Measurements from ENCODE around the gene JCAD.
A peak's percentile ranks its signal among the peaks of the same experiment; 100 is the strongest.
"Not testable (repeated sequence)": the region's sequence is repeated elsewhere in the genome, so short reads cannot be mapped to it uniquely, and the experiment has no call there.

The JCAD gene

GRCh38 chr10:29981510-29981909, 77.9 kb downstream of the JCAD start:
- Histone ChIP-seq H3K27ac (ENCODE audit: insufficient read depth in 1 of 2, low read depth in 1 of 2, low read length in 2 of 2, poor library complexity in 1 of 2, severe bottlenecking in 2 of 2) (no peak overlapping the region), H3K27me3 (replicated peaks in 2 of 5; ENCODE audit: control insufficient read depth in 4 of 5, insufficient read depth in 5 of 5, low read length in 4 of 5) (no peaks in the 10 kb centered on the region), H3K9me3 (ENCODE audit: control extremely low read depth in 1 of 5, control insufficient read depth in 4 of 5, insufficient read depth in 2 of 5, low read depth in 1 of 5, low read length in 4 of 5) (peaks cover 0 to 15% (median 8%) of the 10 kb centered on the region in 5 experiments), H3K36me3 (ENCODE audit: control insufficient read depth in 4 of 4, insufficient read depth in 4 of 4, low read length in 3 of 4) (no peaks in the 10 kb centered on the region), H3K4me3 (ENCODE audit: control insufficient read depth in 1 of 7, extremely low read depth in 1 of 7, insufficient read depth in 4 of 7, low read depth in 2 of 7, low read length in 6 of 7) (no peak overlapping the region), H3K4me1 (ENCODE audit: control extremely low read depth in 1 of 4, control insufficient read depth in 4 of 4, insufficient read depth in 4 of 4, low read length in 3 of 4) (no peaks in the 10 kb centered on the region)
- WGBS (ENCODE audit: insufficient coverage) = 89% methylated on average over 1 of the region's 3 CpGs
- ChIA-PET POLR2A (no interaction called here), CTCF (interaction anchor here (1.6 kb wide), 1 partner anchor 17 kb away, joined by 4 read pairs; no protein-coding TSS in a partner anchor)
- DNase-seq = no peak

GRCh38 chr10:29980084-29980483, 79.3 kb downstream of the JCAD start:
- Histone ChIP-seq H3K27ac (ENCODE audit: insufficient read depth in 1 of 2, low read depth in 1 of 2, low read length in 2 of 2, poor library complexity in 1 of 2, severe bottlenecking in 2 of 2) (no peak overlapping the region), H3K36me3 (ENCODE audit: control insufficient read depth in 4 of 4, insufficient read depth in 4 of 4, low read length in 3 of 4) (no peaks in the 10 kb centered on the region), H3K9me3 (ENCODE audit: control extremely low read depth in 1 of 5, control insufficient read depth in 4 of 5, insufficient read depth in 2 of 5, low read depth in 1 of 5, low read length in 4 of 5) (peaks cover 0 to 15% (median 8%) of the 10 kb centered on the region in 5 experiments), H3K27me3 (replicated peaks in 2 of 5; ENCODE audit: control insufficient read depth in 4 of 5, insufficient read depth in 5 of 5, low read length in 4 of 5) (no peaks in the 10 kb centered on the region), H3K4me1 (ENCODE audit: control extremely low read depth in 1 of 4, control insufficient read depth in 4 of 4, insufficient read depth in 4 of 4, low read length in 3 of 4) (no peaks in the 10 kb centered on the region), H3K4me3 (ENCODE audit: control insufficient read depth in 1 of 7, extremely low read depth in 1 of 7, insufficient read depth in 4 of 7, low read depth in 2 of 7, low read length in 6 of 7) (no peak overlapping the region)
- peak; percentile 24 to 67 (median 58) for DNase-seq
- ChIA-PET CTCF (interaction anchor here (1.5 kb wide), 1 partner anchor 19 kb away, joined by 5 read pairs; no protein-coding TSS in a partner anchor), POLR2A (no interaction called here)
- no CpG with 5 or more reads among the region's 2 CpGs for WGBS (ENCODE audit: insufficient coverage)

GRCh38 chr10:29979421-29979779, 80.0 kb downstream of the JCAD start:
- H3K36me3 ChIP-seq (ENCODE audit: control insufficient read depth in 4 of 4, insufficient read depth in 4 of 4, low read length in 3 of 4); H3K27me3 ChIP-seq (replicated peaks in 2 of 5; ENCODE audit: control insufficient read depth in 4 of 5, insufficient read depth in 5 of 5, low read length in 4 of 5); H3K4me3 ChIP-seq (ENCODE audit: control insufficient read depth in 1 of 7, extremely low read depth in 1 of 7, insufficient read depth in 4 of 7, low read depth in 2 of 7, low read length in 6 of 7); POLR2A ChIA-PET; H3K27ac ChIP-seq (ENCODE audit: insufficient read depth in 1 of 2, low read depth in 1 of 2, low read length in 2 of 2, poor library complexity in 1 of 2, severe bottlenecking in 2 of 2); H3K4me1 ChIP-seq (ENCODE audit: control extremely low read depth in 1 of 4, control insufficient read depth in 4 of 4, insufficient read depth in 4 of 4, low read length in 3 of 4); DNase-seq: not testable (repeated sequence)
- CTCF ChIA-PET = interaction anchor here (1.5 kb wide), 1 partner anchor 20 kb away, joined by 5 read pairs; no protein-coding TSS in a partner anchor
- peaks cover 2 to 15% (median 11%) of the 10 kb centered on the region in 5 experiments for H3K9me3 ChIP-seq (ENCODE audit: control extremely low read depth in 1 of 5, control insufficient read depth in 4 of 5, insufficient read depth in 2 of 5, low read depth in 1 of 5, low read length in 4 of 5)
- WGBS (ENCODE audit: insufficient coverage) = 100% methylated on average over 1 of the region's 2 CpGs

- CTCF ChIA-PET = interaction anchor here (0.6 to 2.0 kb wide), 4 partner anchors 12 to 132 kb away, joined by 3 to 5 read pairs (median 4); no protein-coding TSS in a partner anchor
- no peaks in the 10 kb centered on the region for H3K27me3 ChIP-seq (replicated peaks in 2 of 5; ENCODE audit: control insufficient read depth in 4 of 5, insufficient read depth in 5 of 5, low read length in 4 of 5)
- no peak overlapping the region for H3K27ac ChIP-seq (ENCODE audit: insufficient read depth in 1 of 2, low read depth in 1 of 2, low read length in 2 of 2, poor library complexity in 1 of 2, severe bottlenecking in 2 of 2)
- POLR2A ChIA-PET = no interaction called here
- WGBS (ENCODE audit: insufficient coverage) = 70% methylated on average over 2 of the region's 4 CpGs
- DNase-seq = no peak
- H3K9me3 ChIP-seq (ENCODE audit: control extremely low read depth in 1 of 5, control insufficient read depth in 4 of 5, insufficient read depth in 2 of 5, low read depth in 1 of 5, low read length in 4 of 5) = peaks cover 0 to 5% (median 2%) of the 10 kb centered on the region in 5 experiments
- no peaks in the 10 kb centered on the region for H3K36me3 ChIP-seq (ENCODE audit: control insufficient read depth in 4 of 4, insufficient read depth in 4 of 4, low read length in 3 of 4)
- H3K4me3 ChIP-seq (ENCODE audit: control insufficient read depth in 1 of 7, extremely low read depth in 1 of 7, insufficient read depth in 4 of 7, low read depth in 2 of 7, low read length in 6 of 7) = no peak overlapping the region
- no peaks in the 10 kb centered on the region for H3K4me1 ChIP-seq (ENCODE audit: control extremely low read depth in 1 of 4, control insufficient read depth in 4 of 4, insufficient read depth in 4 of 4, low read length in 3 of 4)
These were observed 82.2 kb downstream of the JCAD start for GRCh38 chr10:29977171-29977570.

- H3K4me3 ChIP-seq (ENCODE audit: control insufficient read depth in 1 of 7, extremely low read depth in 1 of 7, insufficient read depth in 4 of 7, low read depth in 2 of 7, low read length in 6 of 7) = no peak overlapping the region
- no peak for DNase-seq
- no peak overlapping the region for H3K27ac ChIP-seq (ENCODE audit: insufficient read depth in 1 of 2, low read depth in 1 of 2, low read length in 2 of 2, poor library complexity in 1 of 2, severe bottlenecking in 2 of 2)
- no peaks in the 10 kb centered on the region for H3K4me1 ChIP-seq (ENCODE audit: control extremely low read depth in 1 of 4, control insufficient read depth in 4 of 4, insufficient read depth in 4 of 4, low read length in 3 of 4)
- no peaks in the 10 kb centered on the region for H3K36me3 ChIP-seq (ENCODE audit: control insufficient read depth in 4 of 4, insufficient read depth in 4 of 4, low read length in 3 of 4)
- WGBS (ENCODE audit: insufficient coverage) = 100% methylated on average over 1 of the region's 2 CpGs
- peaks cover 0 to 7% (median 2%) of the 10 kb centered on the region in 5 experiments for H3K9me3 ChIP-seq (ENCODE audit: control extremely low read depth in 1 of 5, control insufficient read depth in 4 of 5, insufficient read depth in 2 of 5, low read depth in 1 of 5, low read length in 4 of 5)
- no peaks in the 10 kb centered on the region for H3K27me3 ChIP-seq (replicated peaks in 2 of 5; ENCODE audit: control insufficient read depth in 4 of 5, insufficient read depth in 5 of 5, low read length in 4 of 5)
- POLR2A ChIA-PET = no interaction called here
- CTCF ChIA-PET = no interaction called here
These were observed 83.3 kb downstream of the JCAD start for GRCh38 chr10:29976134-29976533.

GRCh38 chr10:29974773-29975172, 84.6 kb downstream of the JCAD start:
- Histone ChIP-seq H3K36me3 (ENCODE audit: control insufficient read depth in 4 of 4, insufficient read depth in 4 of 4, low read length in 3 of 4) (no peaks in the 10 kb centered on the region), H3K27me3 (replicated peaks in 2 of 5; ENCODE audit: control insufficient read depth in 4 of 5, insufficient read depth in 5 of 5, low read length in 4 of 5) (no peaks in the 10 kb centered on the region), H3K4me1 (ENCODE audit: control extremely low read depth in 1 of 4, control insufficient read depth in 4 of 4, insufficient read depth in 4 of 4, low read length in 3 of 4) (no peaks in the 10 kb centered on the region), H3K9me3 (ENCODE audit: control extremely low read depth in 1 of 5, control insufficient read depth in 4 of 5, insufficient read depth in 2 of 5, low read depth in 1 of 5, low read length in 4 of 5) (peaks cover 0 to 7% (median 2%) of the 10 kb centered on the region in 5 experiments), H3K27ac (ENCODE audit: insufficient read depth in 1 of 2, low read depth in 1 of 2, low read length in 2 of 2, poor library complexity in 1 of 2, severe bottlenecking in 2 of 2) (no peak overlapping the region), H3K4me3 (ENCODE audit: control insufficient read depth in 1 of 7, extremely low read depth in 1 of 7, insufficient read depth in 4 of 7, low read depth in 2 of 7, low read length in 6 of 7) (no peak overlapping the region)
- ChIA-PET CTCF (interaction anchor here (0.6 kb wide), 1 partner anchor 30 kb away, joined by 5 read pairs; no protein-coding TSS in a partner anchor), POLR2A (no interaction called here)
- no peak for DNase-seq
- 100% methylated on average over 2 of the region's 3 CpGs for WGBS (ENCODE audit: insufficient coverage)

GRCh38 chr10:29973921-29974320, 85.5 kb downstream of the JCAD start:
- 100% methylated on average over 1 of the region's 5 CpGs for WGBS (ENCODE audit: insufficient coverage)
- Histone ChIP-seq H3K4me1 (ENCODE audit: control extremely low read depth in 1 of 4, control insufficient read depth in 4 of 4, insufficient read depth in 4 of 4, low read length in 3 of 4) (peaks cover 0 to under 1% (median 0%) of the 10 kb centered on the region in 4 experiments), H3K27ac (ENCODE audit: insufficient read depth in 1 of 2, low read depth in 1 of 2, low read length in 2 of 2, poor library complexity in 1 of 2, severe bottlenecking in 2 of 2) (no peak overlapping the region), H3K9me3 (ENCODE audit: control extremely low read depth in 1 of 5, control insufficient read depth in 4 of 5, insufficient read depth in 2 of 5, low read depth in 1 of 5, low read length in 4 of 5) (peaks cover 0 to 7% (median 2%) of the 10 kb centered on the region in 5 experiments), H3K4me3 (ENCODE audit: control insufficient read depth in 1 of 7, extremely low read depth in 1 of 7, insufficient read depth in 4 of 7, low read depth in 2 of 7, low read length in 6 of 7) (no peak overlapping the region), H3K27me3 (replicated peaks in 2 of 5; ENCODE audit: control insufficient read depth in 4 of 5, insufficient read depth in 5 of 5, low read length in 4 of 5) (no peaks in the 10 kb centered on the region), H3K36me3 (ENCODE audit: control insufficient read depth in 4 of 4, insufficient read depth in 4 of 4, low read length in 3 of 4) (no peaks in the 10 kb centered on the region)
- POLR2A ChIA-PET = no interaction called here
- no peak for DNase-seq
- CTCF ChIA-PET = no interaction called here

Data from common myeloid progenitor, CD34-positive (primary cell).